ENCODE measurements around the gene CCDC171. TPM values are rescaled to one million over a fixed set of nuclear protein-coding genes. Genes with fewer than 3 reads are reported as not detected.

Gene CCDC171
- total and polyA plus RNA-seq, 8 donors = 1.5 to 3.7 (median 2.7) TPM

DNA sequence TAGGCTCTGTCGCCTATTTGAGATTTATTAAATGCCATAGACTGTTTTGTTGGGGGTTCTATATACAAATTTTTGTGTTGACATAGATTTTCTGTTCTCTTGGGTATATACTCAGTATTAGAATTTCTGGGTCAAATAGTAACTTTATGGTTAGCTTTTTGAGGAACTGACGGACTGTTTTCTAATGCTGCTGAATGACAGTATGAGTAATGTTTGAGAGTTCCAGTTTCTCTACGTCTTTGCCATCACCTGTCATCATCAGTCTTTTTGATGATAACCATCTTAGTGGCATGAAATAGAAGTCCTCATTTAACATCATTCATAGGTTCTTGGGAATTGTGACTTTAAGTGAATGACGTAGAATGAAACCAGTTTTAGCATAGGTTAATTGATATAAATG is 60.1 kb downstream of the CCDC171 start:
- intact Hi-C loops (cut with DNase I) = no loop called here
- Histone ChIP-seq H3K27ac (no peak overlapping the region), H3K36me3 (no peaks in the 10 kb centered on the region), H3K27me3 (no peaks in the 10 kb centered on the region), H3K9me3 (no peaks in the 10 kb centered on the region), H3K4me1 (no peaks in the 10 kb centered on the region), H3K4me3 (no peak overlapping the region)
- no peak for FAIRE-seq
- ATAC-seq = no peak
- 84 to 89% methylated on average over 4 of the region's 4 CpGs for WGBS, 2 donors
- TF ChIP-seq, protein P1, sequence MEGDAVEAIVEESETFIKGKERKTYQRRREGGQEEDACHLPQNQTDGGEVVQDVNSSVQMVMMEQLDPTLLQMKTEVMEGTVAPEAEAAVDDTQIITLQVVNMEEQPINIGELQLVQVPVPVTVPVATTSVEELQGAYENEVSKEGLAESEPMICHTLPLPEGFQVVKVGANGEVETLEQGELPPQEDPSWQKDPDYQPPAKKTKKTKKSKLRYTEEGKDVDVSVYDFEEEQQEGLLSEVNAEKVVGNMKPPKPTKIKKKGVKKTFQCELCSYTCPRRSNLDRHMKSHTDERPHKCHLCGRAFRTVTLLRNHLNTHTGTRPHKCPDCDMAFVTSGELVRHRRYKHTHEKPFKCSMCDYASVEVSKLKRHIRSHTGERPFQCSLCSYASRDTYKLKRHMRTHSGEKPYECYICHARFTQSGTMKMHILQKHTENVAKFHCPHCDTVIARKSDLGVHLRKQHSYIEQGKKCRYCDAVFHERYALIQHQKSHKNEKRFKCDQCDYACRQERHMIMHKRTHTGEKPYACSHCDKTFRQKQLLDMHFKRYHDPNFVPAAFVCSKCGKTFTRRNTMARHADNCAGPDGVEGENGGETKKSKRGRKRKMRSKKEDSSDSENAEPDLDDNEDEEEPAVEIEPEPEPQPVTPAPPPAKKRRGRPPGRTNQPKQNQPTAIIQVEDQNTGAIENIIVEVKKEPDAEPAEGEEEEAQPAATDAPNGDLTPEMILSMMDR (IDR thresholded peaks at IDR 0.05) = no peak
- DNase-seq = no peak

GRCh38 chr9:15617782-15618181 is 64.9 kb downstream of the CCDC171 start:
- no peaks in the 10 kb centered on the region for H3K36me3 ChIP-seq
- no peak overlapping the region for H3K27ac ChIP-seq
- FAIRE-seq = no peak
- H3K4me1 ChIP-seq = no peaks in the 10 kb centered on the region
- no peaks in the 10 kb centered on the region for H3K9me3 ChIP-seq
- no peaks in the 10 kb centered on the region for H3K27me3 ChIP-seq
- TF ChIP-seq, protein P1 (IDR thresholded peaks at IDR 0.05) = no peak
- no peak overlapping the region for H3K4me3 ChIP-seq
- 94 to 97% methylated on average over 7 of the region's 7 CpGs for WGBS, 2 donors
- no peak for ATAC-seq
- DNase-seq = peak in 1 of 6 donors; percentile 32
- intact Hi-C loops (cut with DNase I) = no loop called here

DNA sequence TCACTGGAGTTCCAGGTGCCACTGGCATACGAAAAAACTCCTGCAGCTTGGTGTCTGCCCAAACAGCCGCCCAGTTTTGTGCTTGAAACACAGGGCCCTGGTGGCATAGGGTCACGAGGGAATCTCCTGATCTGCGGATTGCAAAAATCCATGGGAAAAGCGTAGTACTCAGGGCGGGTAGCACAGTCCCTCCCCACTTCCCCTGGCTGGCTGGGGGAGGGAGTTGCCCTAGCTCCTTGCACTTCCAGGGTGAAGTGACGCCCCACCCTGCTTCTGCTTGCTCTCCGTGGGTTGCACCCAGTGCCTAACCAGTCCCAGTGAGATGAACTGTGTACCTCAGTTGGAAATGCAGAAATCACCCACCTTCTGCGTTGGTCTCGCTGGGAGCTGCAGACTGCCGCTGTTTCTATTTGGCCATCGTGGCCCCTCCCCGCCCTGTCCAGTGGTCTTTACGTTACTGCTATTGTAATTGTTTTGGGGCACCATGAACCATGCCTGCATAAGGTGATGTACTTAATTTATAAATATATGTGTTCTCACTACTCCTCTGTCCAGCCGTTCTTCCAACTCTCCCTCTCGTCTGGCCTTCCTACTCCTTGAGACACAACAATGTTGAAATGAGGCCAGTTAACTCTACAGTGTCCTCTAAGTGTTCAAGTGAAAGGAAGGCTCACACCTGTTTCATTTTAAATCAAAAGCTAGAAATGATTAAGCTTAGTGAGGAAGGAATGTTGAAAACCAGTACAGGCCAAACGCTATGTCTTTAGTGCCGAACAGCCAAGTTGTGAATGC is 65.9 kb downstream of the CCDC171 start:
- DNase-seq (no peak), FAIRE-seq (no peak), ATAC-seq (no peak)
- intact Hi-C loops (cut with DNase I) = no loop called here
- no peaks in the 10 kb centered on the region for H3K27me3 ChIP-seq
- H3K9me3 ChIP-seq = no peaks in the 10 kb centered on the region
- WGBS, 2 donors = 91 to 92% methylated on average over 18 of the region's 18 CpGs
- H3K27ac ChIP-seq = no peak overlapping the region
- H3K36me3 ChIP-seq = no peaks in the 10 kb centered on the region
- TF ChIP-seq, protein P1 (IDR thresholded peaks at IDR 0.05) = no peak
- no peak overlapping the region for H3K4me3 ChIP-seq
- no peaks in the 10 kb centered on the region for H3K4me1 ChIP-seq

DNA sequence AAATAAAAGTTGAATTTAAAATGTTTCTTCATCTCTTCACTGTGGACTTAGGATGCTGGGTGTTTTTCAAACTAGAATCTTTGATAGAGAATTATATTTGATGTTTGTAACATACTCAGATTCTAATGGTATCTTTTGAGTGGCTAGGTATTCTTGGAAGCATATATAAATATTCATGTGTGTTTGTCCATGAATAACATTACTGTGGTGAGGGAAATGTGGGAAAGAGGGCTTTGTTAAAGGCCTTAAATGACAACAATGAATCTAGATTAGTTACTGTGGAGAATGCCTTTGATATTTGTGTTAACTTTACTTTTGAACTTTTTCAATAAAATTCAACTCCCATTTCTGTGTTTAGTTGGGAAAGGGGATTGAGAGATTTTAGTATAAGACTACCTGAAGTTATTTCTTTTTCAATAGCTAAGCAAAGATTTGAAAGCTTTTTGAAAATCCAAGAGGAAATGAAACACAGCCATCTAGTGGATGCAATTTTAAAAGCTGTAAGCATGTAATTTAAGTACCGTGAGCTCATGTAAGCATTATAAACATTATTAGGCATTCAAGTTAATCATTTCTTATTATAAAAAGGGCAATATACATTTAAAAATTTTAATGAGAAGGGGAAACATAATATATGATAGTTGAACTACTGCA is 69.6 kb downstream of the CCDC171 start:
- Histone ChIP-seq H3K9me3 (no peaks in the 10 kb centered on the region), H3K36me3 (no peaks in the 10 kb centered on the region), H3K27me3 (no peaks in the 10 kb centered on the region), H3K27ac (no peak overlapping the region), H3K4me3 (no peak overlapping the region), H3K4me1 (no peaks in the 10 kb centered on the region)
- TF ChIP-seq, protein P1 (IDR thresholded peaks at IDR 0.05) = no peak
- ATAC-seq = no peak
- WGBS, 2 donors = 24 to 30% methylated on average over 1 of the region's 1 CpG
- no peak for FAIRE-seq
- DNase-seq = no peak
- intact Hi-C loops (cut with DNase I) = no loop called here

- DNase-seq (no peak), FAIRE-seq (no peak), ATAC-seq (no peak)
- Histone ChIP-seq H3K27me3 (no peaks in the 10 kb centered on the region), H3K4me1 (peaks cover 1 to 5% (median 5%) of the 10 kb centered on the region in 3 donors), H3K4me3 (no peak overlapping the region), H3K27ac (no peak overlapping the region), H3K36me3 (no peaks in the 10 kb centered on the region), H3K9me3 (no peaks in the 10 kb centered on the region)
- 79 to 83% methylated on average over 1 of the region's 1 CpG for WGBS, 2 donors
- TF ChIP-seq, protein P1 (IDR thresholded peaks at IDR 0.05) = no peak
- intact Hi-C loops (cut with DNase I) = no loop called here
Observed at GRCh38 chr9:15635752-15636151, 82.9 kb downstream of the CCDC171 start.
